Measurements from ENCODE around the gene PPY. TPM values are rescaled to one million over a fixed set of nuclear protein-coding genes. Genes with fewer than 3 reads are reported as not detected.

The PPY gene
- total RNA-seq, 4 donors from 2014 or later, result not detected

DNA sequence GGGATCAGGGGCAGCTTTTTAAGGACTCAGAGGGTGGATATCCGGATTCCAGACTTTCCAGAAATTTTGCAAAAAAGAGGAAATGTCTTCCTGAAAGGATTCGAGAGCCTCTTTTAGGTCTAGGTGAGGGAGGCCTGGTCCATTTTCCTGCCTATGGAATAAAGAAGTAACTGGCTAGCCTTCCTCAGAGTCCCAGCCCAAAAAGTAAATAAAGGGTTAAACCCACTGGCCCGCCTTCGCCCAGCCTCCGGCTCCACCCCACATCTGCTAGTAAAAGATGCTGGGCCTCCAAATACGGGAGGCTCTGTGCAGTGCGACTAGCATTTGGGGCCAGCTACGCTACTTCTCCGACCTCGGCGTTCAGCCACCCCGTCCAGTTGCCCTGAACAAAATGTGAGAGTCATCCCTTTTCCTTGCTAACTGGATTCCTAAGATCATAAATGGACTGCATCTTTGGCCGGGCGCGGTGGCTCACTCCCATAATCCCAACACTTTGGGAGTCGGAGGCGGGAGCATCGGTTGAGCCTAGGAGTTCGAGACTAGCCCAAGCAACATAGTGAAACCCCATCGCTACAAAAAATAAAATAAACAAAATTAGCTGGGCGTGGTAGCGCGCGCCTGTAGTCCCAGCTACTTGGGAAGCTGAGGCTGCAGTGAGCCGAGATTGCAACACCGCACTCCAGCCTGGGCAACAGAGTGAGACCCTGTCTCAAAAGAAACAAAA is 34.1 kb downstream of the PPY start:
- 9 to 16% methylated on average over 19 of the region's 26 CpGs for WGBS, 2 donors (ENCODE audit: low coverage in 1 of 2)
- peak overlapping the region; percentile 86 to 96 (median 94) for H3K27ac ChIP-seq

DNA sequence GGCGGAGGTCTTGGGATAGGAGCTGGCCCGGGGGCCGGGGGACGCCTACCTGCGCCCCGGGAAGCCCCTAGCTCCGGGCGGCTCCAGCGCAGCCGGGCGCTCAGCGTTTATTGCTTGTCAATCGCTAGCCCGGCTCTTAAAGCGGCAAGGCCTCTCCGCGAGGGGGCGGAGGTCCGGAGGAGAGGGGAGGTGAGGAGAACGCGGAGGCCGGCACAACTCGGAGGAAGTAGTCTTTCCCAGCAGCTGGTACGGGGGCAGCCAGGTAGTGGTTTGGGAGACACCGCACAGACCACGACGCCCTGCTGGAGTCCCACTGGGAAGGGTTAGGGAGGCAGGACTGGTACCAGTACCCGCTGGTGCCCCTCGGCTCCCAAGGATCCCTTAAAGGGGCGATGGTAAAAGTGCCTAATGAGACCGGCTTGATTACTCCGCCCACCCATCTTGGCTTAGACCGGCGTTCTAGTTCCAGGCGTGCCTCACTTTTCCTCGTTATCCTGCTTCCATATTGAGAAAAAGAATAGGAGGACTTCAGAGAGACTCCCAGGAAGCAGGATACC is 34.8 kb downstream of the PPY start, which contains the start of gene MPP2:
TSS of gene MPP2 (minus strand) at position 112 of the 557 bp plus-strand sequence. CDS start 3,076 bp downstream, outside the sequence.
- H3K27me3 ChIP-seq, result peaks cover 13% of the 10 kb centered on the region
- peak; percentile 66 for ATAC-seq
- H3K4me3 ChIP-seq, result peak within 1 kb of the TSS; percentile 79 to 81
- peak within 1 kb of the TSS; percentile 86 to 96 (median 94) for H3K27ac ChIP-seq
- H3K36me3 ChIP-seq, result peaks cover 0 to 19% of the 10 kb centered on the region in 2 donors
- H3K9me3 ChIP-seq, result no peaks in the 10 kb centered on the region
- TF ChIP-seq, protein P1, sequence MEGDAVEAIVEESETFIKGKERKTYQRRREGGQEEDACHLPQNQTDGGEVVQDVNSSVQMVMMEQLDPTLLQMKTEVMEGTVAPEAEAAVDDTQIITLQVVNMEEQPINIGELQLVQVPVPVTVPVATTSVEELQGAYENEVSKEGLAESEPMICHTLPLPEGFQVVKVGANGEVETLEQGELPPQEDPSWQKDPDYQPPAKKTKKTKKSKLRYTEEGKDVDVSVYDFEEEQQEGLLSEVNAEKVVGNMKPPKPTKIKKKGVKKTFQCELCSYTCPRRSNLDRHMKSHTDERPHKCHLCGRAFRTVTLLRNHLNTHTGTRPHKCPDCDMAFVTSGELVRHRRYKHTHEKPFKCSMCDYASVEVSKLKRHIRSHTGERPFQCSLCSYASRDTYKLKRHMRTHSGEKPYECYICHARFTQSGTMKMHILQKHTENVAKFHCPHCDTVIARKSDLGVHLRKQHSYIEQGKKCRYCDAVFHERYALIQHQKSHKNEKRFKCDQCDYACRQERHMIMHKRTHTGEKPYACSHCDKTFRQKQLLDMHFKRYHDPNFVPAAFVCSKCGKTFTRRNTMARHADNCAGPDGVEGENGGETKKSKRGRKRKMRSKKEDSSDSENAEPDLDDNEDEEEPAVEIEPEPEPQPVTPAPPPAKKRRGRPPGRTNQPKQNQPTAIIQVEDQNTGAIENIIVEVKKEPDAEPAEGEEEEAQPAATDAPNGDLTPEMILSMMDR (IDR thresholded peaks at IDR 0.05), result peak in 3 of 4 experiments; percentile 32 to 64 (median 48)
- TF ChIP-seq POLR2AphosphoS5 (IDR thresholded peaks at IDR 0.05) (peak; percentile 54), EP300 (IDR thresholded peaks at IDR 0.05) (no peak), POLR2A (IDR thresholded peaks at IDR 0.05) (peak; percentile 41 to 50)
- WGBS, 2 donors (ENCODE audit: low coverage in 1 of 2), result 0% methylated on average over 6 to 14 of the region's 36 CpGs
- peaks cover 0 to 49% (median 15%) of the 10 kb centered on the region in 3 donors for H3K4me1 ChIP-seq

More for the DNA sequence above, 34.1 kb downstream of the PPY start:
- ATAC-seq, result peak; percentile 77
- Histone ChIP-seq H3K36me3 (peaks cover 0 to 14% of the 10 kb centered on the region in 2 donors), H3K27me3 (peaks cover 14% of the 10 kb centered on the region), H3K4me3 (peak overlapping the region; percentile 79 to 81), H3K4me1 (peaks cover 0 to 47% (median 15%) of the 10 kb centered on the region in 3 donors), H3K9me3 (no peaks in the 10 kb centered on the region)
- TF ChIP-seq POLR2A (IDR thresholded peaks at IDR 0.05) (peak in 1 of 2 donors; percentile 18), EP300 (IDR thresholded peaks at IDR 0.05) (no peak), POLR2AphosphoS5 (IDR thresholded peaks at IDR 0.05) (peak; percentile 57)

DNA sequence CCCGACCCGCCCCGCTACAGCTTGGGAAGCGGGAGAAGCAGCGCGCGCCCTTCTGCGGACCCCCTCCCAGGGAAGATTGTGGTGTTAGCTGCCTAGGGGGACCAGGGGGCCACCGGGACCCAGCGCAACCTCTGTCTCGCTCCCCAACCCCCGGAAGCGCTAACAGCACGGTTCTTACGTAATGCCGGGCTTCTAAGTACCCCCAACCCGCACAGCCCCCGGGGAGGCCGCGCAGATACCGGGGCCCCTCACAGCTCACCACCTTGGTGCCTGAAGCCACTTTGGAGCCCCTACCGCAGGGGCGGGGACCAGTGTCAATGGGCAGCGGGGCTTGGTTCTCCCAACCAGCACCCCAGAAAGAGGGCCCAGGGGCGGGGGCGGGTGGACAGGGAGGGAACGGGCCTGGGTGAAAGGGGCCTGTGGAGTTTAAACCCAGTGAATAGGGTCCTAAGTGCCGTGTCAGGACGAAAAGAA is 35.3 kb downstream of the PPY start:
- TF ChIP-seq EP300 (IDR thresholded peaks at IDR 0.05), result no peak
- TF ChIP-seq POLR2AphosphoS5 (IDR thresholded peaks at IDR 0.05), result no peak
- TF ChIP-seq POLR2A (IDR thresholded peaks at IDR 0.05), result no peak
- TF ChIP-seq, protein P1 (IDR thresholded peaks at IDR 0.05), result no peak
- Histone ChIP-seq H3K27me3 (peaks cover 13% of the 10 kb centered on the region), H3K4me3 (peak overlapping the region; percentile 79 to 81), H3K36me3 (peaks cover 0 to 23% of the 10 kb centered on the region in 2 donors), H3K27ac (peak overlapping the region; percentile 86 to 96 (median 94)), H3K4me1 (peaks cover 0 to 54% (median 15%) of the 10 kb centered on the region in 3 donors), H3K9me3 (no peaks in the 10 kb centered on the region)
- WGBS, 2 donors (ENCODE audit: low coverage in 1 of 2), result 0% methylated on average over 1 of the region's 29 CpGs; no CpG with 5 or more reads in 1 of the 2 donors
- ATAC-seq, result peak; percentile 24

DNA sequence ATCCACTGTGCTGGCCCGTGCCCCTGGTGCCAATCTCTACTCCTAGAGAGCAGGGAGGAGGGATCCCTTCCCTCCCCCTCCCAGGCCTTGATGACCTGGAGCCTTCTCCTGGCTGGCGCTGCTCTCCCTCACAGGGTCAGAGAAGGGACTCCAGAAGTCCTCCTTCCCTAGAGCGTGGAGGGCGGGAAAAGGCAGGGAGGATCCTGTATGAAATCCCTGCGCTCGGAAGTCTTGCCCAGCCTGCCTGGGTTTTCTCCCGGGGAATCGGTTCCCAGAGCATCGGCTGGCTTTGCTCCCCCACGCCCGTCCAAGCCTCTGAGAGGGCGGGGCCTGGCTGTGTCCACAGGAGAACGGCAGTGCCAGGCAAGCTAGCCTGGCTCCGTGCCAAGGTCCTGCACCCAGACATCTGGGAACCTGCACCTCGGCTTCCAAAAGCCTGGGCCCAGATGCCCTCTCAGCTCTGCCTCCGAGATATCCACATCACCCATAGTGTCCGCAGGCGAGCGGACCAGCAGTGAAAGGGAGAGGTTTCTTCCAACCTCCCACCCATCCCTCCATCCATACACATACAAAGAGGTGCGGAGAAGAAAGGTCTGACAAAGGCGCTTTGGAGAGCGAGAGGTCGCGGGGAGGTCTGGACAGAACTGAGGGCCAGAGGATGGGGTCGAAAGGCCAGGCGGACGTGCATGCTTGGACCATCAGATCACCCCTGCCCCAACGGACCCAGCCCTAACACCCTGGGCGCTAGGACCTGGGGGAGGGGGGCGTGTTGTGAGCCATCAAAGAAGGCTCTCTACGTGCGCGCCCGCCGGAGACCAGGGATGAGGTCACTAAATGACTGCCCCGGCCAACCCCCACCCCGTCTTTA is 36.1 kb downstream of the PPY start:
- H3K4me1 ChIP-seq, result peaks cover 0 to 61% (median 15%) of the 10 kb centered on the region in 3 donors
- H3K4me3 ChIP-seq, result peak overlapping the region; percentile 79 to 81
- peaks cover 13% of the 10 kb centered on the region for H3K27me3 ChIP-seq
- TF ChIP-seq POLR2A (IDR thresholded peaks at IDR 0.05) (no peak), EP300 (IDR thresholded peaks at IDR 0.05) (no peak), POLR2AphosphoS5 (IDR thresholded peaks at IDR 0.05) (no peak)
- TF ChIP-seq, protein P1 (IDR thresholded peaks at IDR 0.05), result no peak
- 0% methylated on average over 3 of the region's 37 CpGs; no CpG with 5 or more reads in 1 of the 2 donors for WGBS, 2 donors (ENCODE audit: low coverage in 1 of 2)
- peak; percentile 86 for ATAC-seq
- peak overlapping the region; percentile 86 to 96 (median 94) for H3K27ac ChIP-seq
- H3K9me3 ChIP-seq, result no peaks in the 10 kb centered on the region
- H3K36me3 ChIP-seq, result peaks cover 0 to 23% of the 10 kb centered on the region in 2 donors
